H1 (cell line): Measurements from ENCODE around the gene PI4KA. TPM values are rescaled to one million over a fixed set of nuclear protein-coding genes. Genes with fewer than 3 reads are reported as not detected.
"Not testable (repeated sequence)": the region's sequence is repeated elsewhere in the genome, so short reads cannot be mapped to it uniquely, and the experiment has no call there.

Source experiments
- CTCF ChIA-PET: fragments of 300-600 bp; sonication (Branson Sonifier 250); formaldehyde crosslinking; loops from one replicate; lab custom pipeline; 2021; ENCODE audit not compliant: partially characterized antibody; lab: Charles Lee
- POLR2A ChIA-PET: fragments of 300-600 bp; sonication (Branson Sonifier 250); formaldehyde crosslinking; loops from one replicate; lab custom pipeline; 2021; ENCODE audit warnings: inconsistent platforms; ENCODE audit not compliant: partially characterized antibody; lab: Charles Lee
- DNase-seq, 2 experiments: peaks; one replicate each; pipeline versions ENCODE4 v3.0.0 to v3.0.0-alpha.2; 2010 to 2022; ENCODE audit warnings: low spot score in 2 of 2, low read depth in 1 of 2, mixed read lengths in 1 of 2
- FAIRE-seq: peaks from 2 replicates; lab custom pipeline; 2011; peaks lifted over from hg19 to GRCh38; lab: Jason Lieb, UNC
- H2AFZ ChIP-seq: 2 replicates; pipeline ENCODE4 v1.8.1; 2012; ENCODE audit warnings: low read length, inconsistent platforms
- H2AK5ac ChIP-seq: 2 replicates; pipeline ENCODE4 v1.6.1; 2013; ENCODE audit warnings: low read depth, low read length
- H2BK120ac ChIP-seq: replicated peaks from 2 replicates; pipeline ENCODE3; 2013; ENCODE audit warnings: low read depth, low read length, inconsistent platforms
- H2BK12ac ChIP-seq: 2 replicates; pipeline ENCODE4 v1.6.1; 2013; ENCODE audit warnings: low read depth, low read length
- H2BK15ac ChIP-seq: 2 replicates; pipeline ENCODE4 v1.6.1; 2013; ENCODE audit warnings: low read length
- H2BK20ac ChIP-seq: 2 replicates; pipeline ENCODE4 v1.6.1; 2013; ENCODE audit warnings: low read length
- H2BK5ac ChIP-seq: 2 replicates; pipeline ENCODE4 v1.6.1; 2013; ENCODE audit warnings: low read depth, low read length
- H3K14ac ChIP-seq: 2 replicates; pipeline ENCODE4 v1.6.1; 2013; ENCODE audit warnings: inconsistent platforms; ENCODE audit not compliant: insufficient read length
- H3K18ac ChIP-seq: 2 replicates; pipeline ENCODE4 v1.6.1; 2013; ENCODE audit warnings: low read length; ENCODE audit errors: extremely low read depth
- H3K23ac ChIP-seq: 2 replicates; pipeline ENCODE4 v1.6.1; 2013; ENCODE audit warnings: inconsistent platforms; ENCODE audit not compliant: insufficient read length
- H3K23me2 ChIP-seq: 2 replicates; pipeline ENCODE4 v1.6.1; 2013; ENCODE audit warnings: low read depth, low read length
- H3K27ac ChIP-seq: 2 replicates; pipeline ENCODE4 v1.6.1; 2011; ENCODE audit warnings: low read depth, low read length, inconsistent platforms
- H3K27me3 ChIP-seq, 4 experiments: replicated peaks in 1 of 4; 1 replicate in 1 of 4; 2 replicates in 3 of 4; pipeline versions ENCODE4 v1.6.1 to v1.8.1; 2011 to 2013; ENCODE audit warnings: low read length in 3 of 4, mild to moderate bottlenecking in 3 of 4, inconsistent platforms in 2 of 4, mixed read lengths in 2 of 4, moderate library complexity in 1 of 4; ENCODE audit not compliant: control insufficient read depth in 3 of 4, insufficient read depth in 3 of 4; ENCODE audit errors: extremely low read depth in 1 of 4
- H3K36me3 ChIP-seq, 4 experiments: 2 replicates each; pipeline versions ENCODE4 v1.6.1 to v1.8.1; 2011 to 2013; ENCODE audit warnings: mild to moderate bottlenecking in 4 of 4, low read length in 3 of 4, moderate library complexity in 2 of 4, control low read depth in 1 of 4, inconsistent platforms in 1 of 4; ENCODE audit not compliant: insufficient read depth in 4 of 4, control insufficient read depth in 2 of 4
- H3K4ac ChIP-seq: replicated peaks from 2 replicates; pipeline ENCODE3; 2013; ENCODE audit warnings: low read length, low read depth, mixed read lengths, inconsistent platforms; ENCODE audit not compliant: insufficient read length
- H3K4me1 ChIP-seq, 4 experiments: replicated peaks in 1 of 4; 1 replicate in 1 of 4; 2 replicates in 3 of 4; pipeline versions ENCODE4 v1.6.1 to v1.8.1; 2011 to 2013; ENCODE audit warnings: low read length in 3 of 4, inconsistent platforms in 2 of 4, mixed read lengths in 1 of 4; ENCODE audit not compliant: insufficient read depth in 4 of 4, control insufficient read depth in 3 of 4
- H3K4me2 ChIP-seq, 2 experiments: 2 replicates each; pipeline versions ENCODE4 v1.6.1 to v1.8.1; 2011 to 2013; ENCODE audit warnings: low read depth in 2 of 2, low read length in 2 of 2, control low read depth in 1 of 2, inconsistent platforms in 1 of 2, mild to moderate bottlenecking in 1 of 2; ENCODE audit not compliant: insufficient read depth in 1 of 2
- H3K4me3 ChIP-seq, 4 experiments: fragments of 200-600, 300-600 bp in 1 of 4; sonication (generic), shearing (Covaris generic), sonication (Bioruptor Twin) in 1 of 4; 2 replicates each; pipeline versions ENCODE4 v1.5.1 to v1.8.1; 2011 to 2016; ENCODE audit warnings: low read length in 4 of 4, low read depth in 3 of 4, control low read depth in 2 of 4, inconsistent platforms in 2 of 4, mild to moderate bottlenecking in 2 of 4, mixed read lengths in 1 of 4, moderate library complexity in 1 of 4; ENCODE audit not compliant: insufficient read depth in 2 of 4; ENCODE audit errors: extremely low read depth in 1 of 4
- H3K56ac ChIP-seq: replicated peaks from 2 replicates; pipeline ENCODE3; 2013; ENCODE audit warnings: low read depth, mild to moderate bottlenecking, mixed read lengths, low read length, inconsistent platforms; ENCODE audit not compliant: insufficient read length
- H3K79me1 ChIP-seq: 2 replicates; pipeline ENCODE4 v1.6.1; 2013; ENCODE audit warnings: low read depth, low read length, control low read depth
- H3K79me2 ChIP-seq, 2 experiments: 2 replicates each; pipeline versions ENCODE4 v1.6.1 to v1.8.1; 2012 to 2013; ENCODE audit warnings: low read length in 2 of 2, mild to moderate bottlenecking in 2 of 2, inconsistent platforms in 1 of 2; ENCODE audit not compliant: insufficient read depth in 2 of 2, control insufficient read depth in 1 of 2
- H3K9ac ChIP-seq, 4 experiments: replicated peaks in 1 of 4; 1 replicate in 1 of 4; 2 replicates in 3 of 4; pipeline versions ENCODE4 v1.6.1 to v1.8.1; 2011 to 2013; ENCODE audit warnings: low read depth in 3 of 4, low read length in 3 of 4, control low read depth in 2 of 4, mild to moderate bottlenecking in 2 of 4, moderate library complexity in 2 of 4, inconsistent platforms in 1 of 4; ENCODE audit errors: extremely low read depth in 1 of 4
- H3K9me3 ChIP-seq, 2 experiments: 2 replicates each; pipeline versions ENCODE4 v1.6.1 to v1.8.1; 2012 to 2013; ENCODE audit warnings: mild to moderate bottlenecking in 2 of 2, moderate library complexity in 2 of 2, control low read depth in 1 of 2, inconsistent platforms in 1 of 2, low read depth in 1 of 2, low read length in 1 of 2, mixed read lengths in 1 of 2; ENCODE audit not compliant: insufficient read depth in 2 of 2
- H4K20me1 ChIP-seq, 2 experiments: replicated peaks in 1 of 2; 2 replicates each; pipeline versions ENCODE3 to v1.8.1; 2011 to 2013; ENCODE audit warnings: inconsistent platforms in 2 of 2, low read length in 2 of 2, mild to moderate bottlenecking in 1 of 2; ENCODE audit not compliant: insufficient read depth in 2 of 2, control insufficient read depth in 1 of 2
- H4K5ac ChIP-seq: 2 replicates; pipeline ENCODE4 v1.6.1; 2013; ENCODE audit warnings: low read length, low read depth, mixed read lengths, inconsistent platforms; ENCODE audit not compliant: insufficient read length
- H4K8ac ChIP-seq: 2 replicates; pipeline ENCODE4 v1.8.0; 2013; ENCODE audit warnings: mild to moderate bottlenecking, moderate library complexity, low read length, inconsistent platforms; ENCODE audit not compliant: insufficient read depth; ENCODE audit errors: extremely low read depth
- H4K91ac ChIP-seq: replicated peaks from 2 replicates; pipeline ENCODE3; 2013; ENCODE audit warnings: low read length, mixed read lengths, inconsistent platforms; ENCODE audit not compliant: insufficient read length
- NRF1 ChIP-seq: IDR thresholded peaks from 2 replicates; pipeline ENCODE4 v1.6.1; 2011; ENCODE audit warnings: mild to moderate bottlenecking, low read depth, low read length, improper control_type of control experiment
- PHF8 ChIP-seq: fragments of 200-600 bp; sonication (generic); conservative IDR thresholded peaks from 2 replicates; pipeline ENCODE4 v1.7.1; 2012; ENCODE audit warnings: low read depth, mild to moderate bottlenecking, inconsistent platforms, low read length, moderate library complexity
- POLR2AphosphoS5 ChIP-seq: IDR thresholded peaks from 2 replicates; pipeline ENCODE4 v1.6.1; 2011; ENCODE audit warnings: low read depth, low read length
- SP1 ChIP-seq: IDR thresholded peaks from 2 replicates; pipeline ENCODE4 v1.6.1; 2011; ENCODE audit warnings: low read depth, low read length
- TAF1 ChIP-seq: IDR thresholded peaks from 2 replicates; pipeline ENCODE4 v1.6.1; 2011; ENCODE audit warnings: mild to moderate bottlenecking, low read depth, low read length
- WGBS, 2 experiments: shearing (Covaris generic) in 1 of 2; methylation state at CpG; one replicate each; pipeline versions ENCODE4 v1.1.6 to v1.1.7; 2013 to 2015; ENCODE audit warnings: low lambda C conversion rate in 2 of 2, mixed read lengths in 2 of 2, inconsistent platforms in 1 of 2, low coverage in 1 of 2, missing lambda C conversion rate in 1 of 2; ENCODE audit not compliant: insufficient replicate concordance in 2 of 2, insufficient coverage in 1 of 2, insufficient read length in 1 of 2; ENCODE audit errors: extremely low coverage in 1 of 2, missing lambda C conversion rate in 1 of 2; 5-methylcytosine and 5-hydroxymethylcytosine counted together
- polyA plus RNA-seq, 7 experiments: library from polyadenylated mRNA; depleted of rRNA in 3 of 7; stranded (reverse) in 5 of 7; unstranded in 2 of 7; fragments of >200 nt in 5 of 7; fragments of 200-250 nt in 2 of 7; gene quantifications; 1 replicate in 5 of 7; 2 replicates in 1 of 7; 4 replicates in 1 of 7; pipeline versions ENCODE4 v1.2.1 to v1.2.3, GENCODE V29; 2011 to 2013; ENCODE audit warnings: missing spikeins in 2 of 7, mixed read lengths in 2 of 7
- total RNA-seq: library from RNA; stranded (reverse); fragmentation: NEBNext Ultra II Directional; extraction: Animal tissue kit (Norgen Biotek cat#: 25700); gene quantifications from 2 replicates; pipeline ENCODE4 v1.2.1, GENCODE V29; 2021

Gene PI4KA
- total and polyA plus RNA-seq, 2 of the 8 experiments (the other 6 are each of a cell fraction or from before 2014, with no cell fraction given), result 22.5 to 37.7 TPM

- H3K79me1 ChIP-seq, H2AK5ac ChIP-seq, H2AFZ ChIP-seq, H3K56ac ChIP-seq, H3K79me2 ChIP-seq, H3K23me2 ChIP-seq, H3K23ac ChIP-seq, FAIRE-seq, H2BK20ac ChIP-seq, H2BK15ac ChIP-seq, H4K20me1 ChIP-seq, H4K5ac ChIP-seq, H3K18ac ChIP-seq, H2BK120ac ChIP-seq, H3K9me3 ChIP-seq, H3K27ac ChIP-seq, H3K14ac ChIP-seq, H3K27me3 ChIP-seq, H3K4me1 ChIP-seq, H4K8ac ChIP-seq, H4K91ac ChIP-seq, H2BK5ac ChIP-seq, H2BK12ac ChIP-seq, H3K36me3 ChIP-seq, H3K4ac ChIP-seq: not testable (repeated sequence)
- 1% methylated on average over 33 of the region's 64 CpGs; no CpG with 5 or more reads in 1 of the 2 experiments for WGBS, 2 experiments
- CTCF ChIA-PET, result interaction anchor here (1.2 kb wide), 1 partner anchor 97 kb away, joined by 5 read pairs; no protein-coding TSS in a partner anchor
- peak overlapping the region; percentile 34 to 60 (median 39) for H3K4me3 ChIP-seq
- peak overlapping the region in 3 of 4 experiments; percentile 29 to 51 (median 43); a peak in 4 of 7 replicates for H3K9ac ChIP-seq
- TF ChIP-seq SP1, result peak; percentile 54; the same call in 1 of the 2 replicates
- TF ChIP-seq PHF8, result 0 out of 2 replicates have a peak, but pooled peaks have one; percentile 6
- peak; percentile 26; the same call in 1 of the 2 replicates for TF ChIP-seq NRF1
- TF ChIP-seq TAF1, result 0 out of 2 replicates have a peak, but pooled peaks have one; percentile 38
- peak; percentile 14; the same call in 1 of the 2 replicates for TF ChIP-seq POLR2AphosphoS5
- peak overlapping the region; percentile 66 to 78 for H3K4me2 ChIP-seq
- POLR2A ChIA-PET, result interaction anchor here (1.2 kb wide), 1 partner anchor 91 kb away, joined by 3 read pairs; no protein-coding TSS in a partner anchor
- DNase-seq, result peak; percentile 88 to 97
These were observed 155.8 kb downstream of the PI4KA start for GRCh38 chr22:20702546-20703413.
